Neutrophil (primary cell): ENCODE data around the gene CFAP43.

ENCODE experiments used
- H3K27ac ChIP-seq: fragments of 200-600 bp; sonication (generic); 2 replicates; pipeline ENCODE4 v1.5.1; 2016; ENCODE audit warnings: mild to moderate bottlenecking, moderate library complexity
- H3K27me3 ChIP-seq: fragments of 200-600 bp; sonication (generic); 2 replicates; pipeline ENCODE4 v1.6.0; 2016; ENCODE audit warnings: mild to moderate bottlenecking
- H3K36me3 ChIP-seq: fragments of 200-600 bp; sonication (generic); 2 replicates; pipeline ENCODE4 v1.5.1; 2017
- H3K4me1 ChIP-seq, 2 experiments: fragments of 200-600 bp in 1 of 2; sonication (generic) in 1 of 2; 1 replicate in 1 of 2; 2 replicates in 1 of 2; pipeline versions ENCODE4 v1.5.1 to v1.6.1; 2013 to 2016; ENCODE audit warnings: low read depth in 1 of 2, low read length in 1 of 2, mild to moderate bottlenecking in 1 of 2, moderate library complexity in 1 of 2; ENCODE audit not compliant: control insufficient read depth in 1 of 2, insufficient read depth in 1 of 2
- H3K4me3 ChIP-seq, 2 experiments: fragments of 200-600 bp in 1 of 2; sonication (generic) in 1 of 2; 1 replicate in 1 of 2; 2 replicates in 1 of 2; pipeline ENCODE4 v1.5.1; 2013 to 2016; ENCODE audit warnings: low read depth in 1 of 2, low read length in 1 of 2, mild to moderate bottlenecking in 1 of 2, moderate library complexity in 1 of 2
- H3K9me3 ChIP-seq: fragments of 200-600 bp; sonication (generic); 2 replicates; pipeline ENCODE4 v1.5.1; 2016
- TF ChIP-seq, protein P1 (sequence below): fragments of 200-600 bp; sonication (generic); IDR thresholded peaks from 2 replicates; pipeline ENCODE4 v1.5.1; 2016; ENCODE audit warnings: antibody characterized with exemption

CFAP43 gene

DNA sequence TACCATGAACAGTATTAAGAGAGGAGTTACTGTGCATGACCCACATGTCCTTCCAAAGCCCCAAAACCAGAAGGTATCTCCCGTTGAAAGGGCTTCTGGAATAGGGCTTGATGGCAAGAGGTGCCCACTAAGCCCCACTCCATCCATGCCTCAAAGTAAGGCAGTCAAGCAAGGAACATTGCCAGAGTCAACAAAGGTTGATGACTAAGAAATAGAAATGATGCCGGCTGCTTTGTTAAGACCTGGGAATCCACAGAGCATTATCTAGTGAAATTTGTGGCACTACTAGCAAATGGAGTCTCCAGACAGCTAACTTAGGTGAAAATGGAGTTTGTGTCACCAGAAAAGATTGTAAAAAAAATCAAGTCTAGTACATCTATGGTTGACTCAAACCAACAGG is 104.0 kb downstream of the CFAP43 start:
- Histone ChIP-seq H3K36me3 (no peaks in the 10 kb centered on the region), H3K9me3 (no peaks in the 10 kb centered on the region), H3K27me3 (peaks cover 23% of the 10 kb centered on the region), H3K4me3 (no peak overlapping the region), H3K4me1 (peaks cover 4 to 9% of the 10 kb centered on the region in 2 experiments), H3K27ac (no peak overlapping the region)
- TF ChIP-seq, protein P1, sequence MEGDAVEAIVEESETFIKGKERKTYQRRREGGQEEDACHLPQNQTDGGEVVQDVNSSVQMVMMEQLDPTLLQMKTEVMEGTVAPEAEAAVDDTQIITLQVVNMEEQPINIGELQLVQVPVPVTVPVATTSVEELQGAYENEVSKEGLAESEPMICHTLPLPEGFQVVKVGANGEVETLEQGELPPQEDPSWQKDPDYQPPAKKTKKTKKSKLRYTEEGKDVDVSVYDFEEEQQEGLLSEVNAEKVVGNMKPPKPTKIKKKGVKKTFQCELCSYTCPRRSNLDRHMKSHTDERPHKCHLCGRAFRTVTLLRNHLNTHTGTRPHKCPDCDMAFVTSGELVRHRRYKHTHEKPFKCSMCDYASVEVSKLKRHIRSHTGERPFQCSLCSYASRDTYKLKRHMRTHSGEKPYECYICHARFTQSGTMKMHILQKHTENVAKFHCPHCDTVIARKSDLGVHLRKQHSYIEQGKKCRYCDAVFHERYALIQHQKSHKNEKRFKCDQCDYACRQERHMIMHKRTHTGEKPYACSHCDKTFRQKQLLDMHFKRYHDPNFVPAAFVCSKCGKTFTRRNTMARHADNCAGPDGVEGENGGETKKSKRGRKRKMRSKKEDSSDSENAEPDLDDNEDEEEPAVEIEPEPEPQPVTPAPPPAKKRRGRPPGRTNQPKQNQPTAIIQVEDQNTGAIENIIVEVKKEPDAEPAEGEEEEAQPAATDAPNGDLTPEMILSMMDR, result no peak

DNA sequence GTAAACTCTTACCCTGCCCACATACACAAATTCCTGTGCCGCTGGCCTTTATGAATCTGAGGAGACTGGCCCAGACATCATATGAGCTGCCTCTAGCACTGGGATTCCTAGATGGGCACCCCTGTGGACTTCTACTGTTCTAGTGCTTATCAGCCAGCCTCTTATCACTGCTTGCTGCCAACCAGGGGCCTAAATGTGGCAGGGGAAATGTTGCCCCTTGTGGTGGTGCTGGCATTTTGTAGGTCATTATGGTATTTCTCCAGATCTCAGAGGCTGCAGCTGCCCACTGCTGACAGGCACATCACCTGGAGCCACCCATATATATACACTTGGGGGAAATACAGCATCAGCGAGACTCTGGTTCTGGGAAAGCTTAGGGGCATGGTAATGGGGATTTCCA is 104.8 kb downstream of the CFAP43 start:
- peaks cover 15% of the 10 kb centered on the region for H3K27me3 ChIP-seq
- peaks cover 7 to 9% of the 10 kb centered on the region in 2 experiments for H3K4me1 ChIP-seq
- no peaks in the 10 kb centered on the region for H3K9me3 ChIP-seq
- H3K4me3 ChIP-seq, result no peak overlapping the region
- no peak overlapping the region for H3K27ac ChIP-seq
- no peaks in the 10 kb centered on the region for H3K36me3 ChIP-seq
- TF ChIP-seq, protein P1, result no peak

DNA sequence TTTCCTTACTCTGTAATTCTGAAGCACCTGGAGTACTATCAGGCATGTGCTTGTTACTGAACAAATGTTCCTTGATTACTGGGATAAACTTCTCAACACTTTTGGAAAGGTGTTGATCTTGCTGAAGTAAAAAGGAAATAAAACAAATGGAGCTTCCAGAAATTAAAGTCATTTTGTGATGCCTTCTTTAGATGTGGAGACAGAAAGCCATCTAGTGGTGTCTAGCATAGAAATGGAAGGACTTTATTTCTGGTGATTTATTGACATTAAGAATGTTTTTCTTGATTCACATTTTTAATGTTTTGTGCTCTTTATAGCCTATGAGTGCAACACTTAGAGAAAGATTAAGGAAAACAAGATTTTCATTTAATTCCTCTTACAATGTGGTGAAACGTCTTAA is 108.8 kb downstream of the CFAP43 start:
- TF ChIP-seq, protein P1, result no peak
- Histone ChIP-seq H3K9me3 (no peaks in the 10 kb centered on the region), H3K4me1 (peaks cover 6 to 18% of the 10 kb centered on the region in 2 experiments), H3K27ac (no peak overlapping the region), H3K36me3 (no peaks in the 10 kb centered on the region), H3K4me3 (no peak overlapping the region), H3K27me3 (no peaks in the 10 kb centered on the region)

DNA sequence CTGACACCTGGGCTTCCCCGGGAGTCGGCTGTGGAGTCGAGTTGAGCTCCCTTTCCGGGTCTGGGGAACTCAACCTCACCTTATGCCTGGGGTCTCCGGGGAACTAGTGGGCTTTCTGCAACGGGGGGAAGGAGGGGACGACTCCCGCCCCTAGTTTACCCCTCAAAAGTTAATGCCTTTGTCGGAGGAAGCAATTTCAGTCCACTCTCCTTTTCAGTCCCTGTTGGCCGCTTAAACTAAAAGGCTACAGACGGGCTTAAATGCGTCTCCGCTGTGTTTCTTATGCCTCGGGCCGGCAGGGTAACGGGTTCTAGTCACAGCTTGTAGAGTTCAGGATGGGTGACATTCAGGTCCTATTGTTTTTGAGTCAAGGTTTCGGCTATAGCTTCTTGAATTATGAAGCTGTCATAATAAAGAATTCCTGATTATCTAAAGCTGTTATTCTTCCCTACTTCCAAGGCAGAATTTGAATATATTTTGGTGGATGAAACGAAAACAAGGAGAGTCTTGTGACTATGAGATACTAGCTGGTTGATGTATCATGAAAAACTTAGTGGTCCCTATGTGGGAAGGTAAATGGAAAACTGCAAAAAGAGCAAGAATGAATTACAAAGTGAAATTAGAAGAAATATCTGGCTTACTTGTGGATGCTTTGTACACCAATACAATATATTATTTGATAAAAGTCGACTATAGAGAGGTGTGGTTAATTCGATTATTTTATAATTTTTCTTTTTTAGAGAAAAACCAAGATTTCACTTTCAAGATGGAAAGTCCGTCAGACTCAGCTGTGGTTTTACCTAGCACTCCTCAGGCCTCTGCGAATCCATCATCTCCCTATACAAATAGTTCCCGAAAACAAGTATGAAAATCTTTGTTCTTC is 109.7 kb downstream of the CFAP43 start:
- no peaks in the 10 kb centered on the region for H3K36me3 ChIP-seq
- no peaks in the 10 kb centered on the region for H3K9me3 ChIP-seq
- H3K27ac ChIP-seq, result peak overlapping the region; percentile 95
- TF ChIP-seq, protein P1, result no peak
- peak overlapping the region; percentile 75 to 95 for H3K4me3 ChIP-seq
- peaks cover 6 to 18% of the 10 kb centered on the region in 2 experiments for H3K4me1 ChIP-seq
- H3K27me3 ChIP-seq, result peaks cover 7% of the 10 kb centered on the region

DNA sequence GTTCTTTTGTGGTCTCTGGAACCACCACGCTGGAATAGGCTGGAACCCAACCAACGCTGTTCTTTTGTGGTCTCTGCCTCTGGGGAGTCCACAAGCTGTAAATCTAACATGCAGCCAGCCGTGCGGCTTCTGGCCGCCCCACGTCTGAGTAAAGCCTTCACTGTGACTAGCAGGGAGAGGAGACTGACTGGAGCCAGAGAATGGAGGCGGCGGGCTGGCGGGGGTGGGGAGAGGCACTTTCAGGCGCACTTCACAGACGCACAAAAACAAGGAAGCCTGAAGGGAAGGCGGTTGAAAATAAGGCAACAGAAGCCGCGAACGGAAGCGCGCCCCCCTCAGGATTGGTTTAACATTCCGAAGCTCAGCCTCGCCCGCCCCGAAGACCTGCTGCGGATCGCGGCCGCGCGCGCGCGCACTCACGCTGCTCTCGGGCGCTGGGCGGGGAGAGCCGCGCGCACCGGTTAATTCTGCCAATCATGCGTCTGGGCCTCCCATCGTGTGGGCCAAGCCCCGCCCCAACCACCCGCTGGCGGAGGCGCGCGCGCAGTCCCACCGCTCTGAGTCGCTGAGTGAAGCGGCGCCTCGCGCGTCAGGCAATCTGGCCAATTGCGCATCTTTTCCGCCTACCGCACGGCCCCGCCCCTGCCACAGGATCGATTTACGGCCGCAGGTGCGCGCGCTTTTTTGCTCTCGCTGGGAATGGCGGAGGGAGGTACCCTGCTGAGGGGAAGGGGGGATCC is 110.5 kb downstream of the CFAP43 start, which contains the start of gene SFR1:
SFR1 (plus strand) TSS at position 687 of the 740 bp plus-strand sequence; CDS start at position 700, 13 bp downstream.
- H3K27me3 ChIP-seq, result peaks cover 8% of the 10 kb centered on the region
- no peaks in the 10 kb centered on the region for H3K9me3 ChIP-seq

More for the DNA sequence above, 110.5 kb downstream of the CFAP43 start, which contains the start of gene SFR1:
- H3K4me3 ChIP-seq, result peak within 1 kb of the TSS; percentile 75 to 95
- H3K36me3 ChIP-seq, result no peaks in the 10 kb centered on the region
- TF ChIP-seq, protein P1, result peak; percentile 74
- H3K4me1 ChIP-seq, result peaks cover 6 to 18% of the 10 kb centered on the region in 2 experiments
- H3K27ac ChIP-seq, result peak within 1 kb of the TSS; percentile 95
